Embryonic facial prominence (tissue), 1 donor: ENCODE results near the gene RALGPS1.

Experiments used
- DNase-seq: peaks from one replicate; pipeline ENCODE4 v3.0.0-alpha.2; 2016; ENCODE audit errors: extremely low spot score

RALGPS1 gene

GRCh38 chr9:126914458-126915280 is at the start of gene RALGPS1:
Gene RALGPS1, plus strand, starts transcription at chr9:126914782. Its CDS starts 47,508 bp downstream, at chr9:126962290.
- peak; percentile 89 for DNase-seq

GRCh38 chr9:126869368-126869767 is 45.2 kb upstream of the RALGPS1 start:
- no peak for DNase-seq

GRCh38 chr9:126872516-126872915 is 42.1 kb upstream of the RALGPS1 start:
- no peak for DNase-seq

DNA sequence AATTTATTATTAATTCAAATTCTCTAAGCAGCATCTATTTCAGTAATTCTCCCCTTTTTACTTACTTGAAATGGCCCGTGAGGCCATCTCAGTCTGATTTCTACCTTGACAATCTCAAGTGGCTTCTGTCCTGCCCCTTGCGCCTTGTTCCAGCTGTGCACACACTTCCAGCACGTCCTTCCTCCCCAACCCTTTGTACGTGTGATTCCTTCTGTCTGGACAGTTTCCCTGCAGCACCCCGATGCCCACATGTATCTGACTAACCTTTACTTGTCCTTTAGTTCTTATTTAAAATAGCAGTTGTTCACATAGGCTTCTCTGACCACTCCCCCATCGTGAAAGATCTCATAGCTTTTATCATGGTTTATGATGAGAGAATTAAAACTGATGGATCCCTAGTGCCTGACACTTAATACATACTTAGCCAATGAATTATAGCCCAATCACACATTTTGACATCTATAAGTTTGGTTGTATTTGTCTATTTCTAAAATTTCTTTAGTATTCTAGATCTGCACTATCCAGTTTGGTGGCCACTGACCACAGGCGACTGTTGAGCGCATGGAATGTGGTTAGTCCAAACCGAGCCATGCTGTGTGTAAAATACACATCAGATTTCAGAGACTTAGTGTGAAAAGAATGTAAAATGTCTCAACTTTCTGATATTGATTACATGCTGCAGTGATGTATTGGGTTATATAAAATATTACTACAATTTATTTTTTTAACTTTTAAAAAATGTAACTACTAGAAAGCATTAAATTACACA is 39.9 kb upstream of the RALGPS1 start:
- DNase-seq, result no peak

- DNase-seq, result no peak
These were observed 38.6 kb upstream of the RALGPS1 start for GRCh38 chr9:126875756-126876510.

DNA sequence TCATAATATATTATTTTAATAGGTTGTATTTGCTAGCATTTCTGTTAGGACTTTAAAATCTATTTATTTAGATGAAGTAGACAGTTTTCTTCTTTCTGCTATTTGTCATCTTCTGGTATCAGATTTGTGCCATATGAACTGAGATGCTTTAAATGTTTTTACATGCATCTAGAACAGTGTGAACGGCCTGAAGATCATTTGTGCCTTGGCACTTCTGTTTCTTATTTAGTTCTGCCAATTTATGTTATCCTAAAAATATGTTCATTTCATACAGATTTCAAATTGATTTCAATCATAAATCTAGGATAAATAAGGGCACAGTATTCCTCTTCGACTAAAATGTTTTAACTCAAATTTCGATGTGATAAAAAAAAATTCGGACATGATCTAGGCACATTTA is 38.1 kb upstream of the RALGPS1 start:
- no peak for DNase-seq

- DNase-seq, result no peak
These were observed 37.2 kb upstream of the RALGPS1 start for GRCh38 chr9:126877418-126877817.

GRCh38 chr9:126879288-126879687 is 35.3 kb upstream of the RALGPS1 start:
- no peak for DNase-seq

- DNase-seq, result no peak
These were observed 34.2 kb upstream of the RALGPS1 start for GRCh38 chr9:126880226-126880946.

DNA sequence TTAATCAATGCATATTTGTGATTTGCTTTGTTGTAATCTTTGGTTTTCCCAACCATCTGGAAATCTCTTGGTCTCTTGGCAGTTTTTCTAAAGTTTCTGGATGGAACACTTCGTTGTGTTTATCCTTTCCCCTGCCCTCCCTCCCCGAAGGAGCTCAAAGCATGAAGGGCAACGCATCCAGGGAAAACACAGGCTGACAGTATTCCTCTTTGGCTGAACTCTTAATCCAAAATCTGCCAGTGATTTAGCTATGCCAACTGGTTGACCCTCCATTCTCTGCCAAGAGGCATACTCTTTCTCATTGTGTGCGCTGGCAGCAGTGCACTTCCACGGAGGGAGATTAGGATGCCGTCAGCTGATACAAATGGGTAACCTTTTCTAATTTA is 33.6 kb upstream of the RALGPS1 start:
- no peak for DNase-seq

DNA sequence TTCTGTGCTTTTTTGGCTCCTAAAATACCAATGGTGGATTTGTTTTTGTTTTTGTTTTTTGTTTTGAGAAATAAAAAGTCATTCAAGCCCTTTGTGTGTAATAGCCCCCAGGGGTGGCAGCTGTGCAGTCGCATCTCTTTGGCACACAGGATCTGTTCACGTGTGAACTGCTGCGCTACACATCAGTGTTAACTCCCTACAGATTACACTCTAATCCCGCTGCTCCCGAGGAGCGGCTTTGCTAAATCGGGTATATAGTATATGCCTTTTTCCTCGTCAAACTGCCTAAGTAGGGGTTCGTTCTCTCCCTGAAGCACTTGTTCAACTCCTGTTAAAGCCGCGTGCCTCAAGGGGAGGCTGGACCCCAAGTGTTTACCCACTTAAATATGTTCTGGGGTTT is 31.8 kb upstream of the RALGPS1 start:
- DNase-seq, result no peak

- DNase-seq, result no peak
These were observed 30.9 kb upstream of the RALGPS1 start for GRCh38 chr9:126883636-126884035.

DNA sequence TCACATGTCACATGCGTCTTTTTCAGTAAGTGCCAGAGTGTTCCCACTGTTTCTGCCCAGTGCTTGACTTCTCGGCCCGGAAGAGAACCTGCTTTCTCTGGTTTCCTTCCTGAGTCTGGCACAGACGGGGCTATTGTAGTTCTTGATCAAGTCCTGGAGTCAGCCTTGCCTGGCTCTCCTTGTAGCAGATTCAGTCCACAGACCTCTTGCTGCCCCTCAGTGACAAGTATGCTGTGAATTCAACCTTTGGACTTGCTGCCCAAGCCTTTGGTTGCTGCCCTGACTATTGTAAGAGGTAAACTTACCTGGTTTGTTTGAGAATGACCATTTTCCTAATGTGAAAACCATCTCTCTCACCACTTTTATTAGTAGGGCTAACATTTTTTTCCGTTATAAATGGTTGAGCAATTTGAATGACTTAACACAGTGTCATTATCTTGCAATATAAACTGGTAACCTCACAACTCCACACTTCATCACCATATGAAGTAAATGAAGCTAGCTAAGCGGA is 29.4 kb upstream of the RALGPS1 start:
- DNase-seq, result no peak

GRCh38 chr9:126886034-126886822 is 28.4 kb upstream of the RALGPS1 start:
- DNase-seq, result no peak

GRCh38 chr9:126886897-126887296 is 27.7 kb upstream of the RALGPS1 start:
- DNase-seq, result no peak

DNA sequence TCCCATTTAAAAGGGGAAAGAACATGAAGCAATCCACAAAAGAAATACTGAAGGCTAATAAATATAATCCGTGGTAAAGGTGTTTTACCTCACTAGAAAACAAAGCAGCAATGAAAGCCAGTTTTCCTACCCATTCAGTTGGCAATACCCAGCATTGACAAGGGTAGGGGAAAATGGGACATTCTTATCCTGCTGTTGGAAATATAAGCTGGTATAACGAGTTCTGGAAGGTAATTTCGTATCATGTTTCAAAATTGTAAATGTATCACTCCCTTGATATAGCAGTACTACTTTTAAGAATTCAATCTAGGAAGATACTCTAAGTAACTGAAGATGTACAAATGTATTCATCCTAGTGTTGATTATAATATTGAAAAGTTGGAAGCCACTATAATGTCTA is 22.9 kb upstream of the RALGPS1 start:
- no peak for DNase-seq

GRCh38 chr9:126893079-126893478 is 21.5 kb upstream of the RALGPS1 start:
- DNase-seq, result no peak

DNA sequence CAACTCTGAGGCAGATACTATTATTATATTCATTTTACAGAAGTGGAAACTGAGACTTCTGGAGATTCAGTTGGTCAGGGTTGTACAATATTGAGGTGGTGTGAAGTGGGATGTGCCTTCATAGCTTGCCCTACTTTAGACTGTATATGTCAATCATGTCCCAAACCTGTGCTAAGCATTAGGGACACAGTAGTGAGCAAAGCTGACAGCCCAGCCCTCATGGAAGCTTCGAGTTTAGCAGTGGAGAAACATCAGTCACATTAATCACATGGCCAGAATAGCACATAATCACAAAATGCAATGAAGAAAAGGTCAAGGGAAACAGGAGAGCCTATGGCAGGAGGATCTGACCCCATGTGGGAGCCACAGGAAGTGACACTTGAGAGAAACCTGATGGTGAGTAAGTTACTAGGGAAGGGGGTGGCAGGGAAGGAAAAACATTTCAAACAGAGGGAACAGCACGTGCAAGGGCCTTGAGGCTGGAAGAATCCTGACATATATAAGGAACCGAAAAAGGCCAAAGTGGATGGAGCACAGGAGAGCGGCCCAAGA is 20.5 kb upstream of the RALGPS1 start:
- no peak for DNase-seq

DNA sequence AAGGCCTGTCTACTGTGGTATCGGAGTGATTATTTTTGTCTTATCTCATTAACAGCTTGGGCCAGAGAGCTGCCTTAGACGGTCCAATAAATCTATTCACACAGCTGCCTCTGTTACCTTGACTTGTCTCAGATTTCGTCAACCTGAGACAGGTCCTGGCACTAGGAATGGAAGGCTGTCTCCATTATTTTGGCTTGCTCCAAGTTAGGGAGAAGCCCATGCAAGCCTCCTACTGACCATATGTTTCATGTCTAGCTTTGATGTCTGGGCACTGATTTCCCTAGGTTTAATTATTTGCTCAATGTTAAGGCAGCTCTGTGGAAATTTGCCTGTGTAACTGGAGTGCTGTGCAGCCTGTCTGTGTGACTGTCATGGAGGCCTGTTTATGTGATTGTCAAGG is 12.4 kb upstream of the RALGPS1 start:
- no peak for DNase-seq

- DNase-seq, result no peak
These were observed 10.0 kb upstream of the RALGPS1 start for GRCh38 chr9:126904586-126904985.
